GM10266 (cell line): Measurements from ENCODE around the gene DHRS13.

Experiments used
- DNase-seq: peaks from one replicate; pipeline ENCODE4 v3.0.0; 2012; ENCODE audit errors: extremely low spot score
- TF ChIP-seq, protein P1 (sequence below): IDR thresholded peaks from 2 replicates; pipeline ENCODE4 v1.5.1; 2012; ENCODE audit warnings: mild to moderate bottlenecking, low read depth; ENCODE audit not compliant: control insufficient read depth, insufficient read depth; ENCODE audit errors: missing control alignments

The DHRS13 gene

DNA sequence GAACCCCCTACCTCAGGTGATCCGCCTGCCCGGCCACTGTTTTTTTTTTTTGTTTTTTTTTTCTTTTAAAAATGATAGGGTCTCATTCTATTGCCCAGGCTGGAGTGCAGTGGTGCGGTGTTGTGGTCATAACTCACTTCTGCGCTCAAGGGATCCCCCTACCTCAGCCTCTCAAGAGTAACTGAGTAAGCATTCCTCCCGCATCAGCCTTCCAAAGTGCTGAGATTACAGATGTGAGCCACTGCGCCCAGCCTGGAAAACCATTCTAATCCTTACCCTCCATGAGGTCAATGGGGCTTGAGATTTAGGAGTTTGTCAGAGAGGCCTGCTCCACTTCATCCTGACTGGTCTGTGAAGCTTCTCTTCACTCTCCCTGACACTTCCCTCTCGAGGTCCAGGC lies 35.6 kb downstream of the DHRS13 start:
- no peak for DNase-seq
- TF ChIP-seq, protein P1, sequence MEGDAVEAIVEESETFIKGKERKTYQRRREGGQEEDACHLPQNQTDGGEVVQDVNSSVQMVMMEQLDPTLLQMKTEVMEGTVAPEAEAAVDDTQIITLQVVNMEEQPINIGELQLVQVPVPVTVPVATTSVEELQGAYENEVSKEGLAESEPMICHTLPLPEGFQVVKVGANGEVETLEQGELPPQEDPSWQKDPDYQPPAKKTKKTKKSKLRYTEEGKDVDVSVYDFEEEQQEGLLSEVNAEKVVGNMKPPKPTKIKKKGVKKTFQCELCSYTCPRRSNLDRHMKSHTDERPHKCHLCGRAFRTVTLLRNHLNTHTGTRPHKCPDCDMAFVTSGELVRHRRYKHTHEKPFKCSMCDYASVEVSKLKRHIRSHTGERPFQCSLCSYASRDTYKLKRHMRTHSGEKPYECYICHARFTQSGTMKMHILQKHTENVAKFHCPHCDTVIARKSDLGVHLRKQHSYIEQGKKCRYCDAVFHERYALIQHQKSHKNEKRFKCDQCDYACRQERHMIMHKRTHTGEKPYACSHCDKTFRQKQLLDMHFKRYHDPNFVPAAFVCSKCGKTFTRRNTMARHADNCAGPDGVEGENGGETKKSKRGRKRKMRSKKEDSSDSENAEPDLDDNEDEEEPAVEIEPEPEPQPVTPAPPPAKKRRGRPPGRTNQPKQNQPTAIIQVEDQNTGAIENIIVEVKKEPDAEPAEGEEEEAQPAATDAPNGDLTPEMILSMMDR = no peak

DNA sequence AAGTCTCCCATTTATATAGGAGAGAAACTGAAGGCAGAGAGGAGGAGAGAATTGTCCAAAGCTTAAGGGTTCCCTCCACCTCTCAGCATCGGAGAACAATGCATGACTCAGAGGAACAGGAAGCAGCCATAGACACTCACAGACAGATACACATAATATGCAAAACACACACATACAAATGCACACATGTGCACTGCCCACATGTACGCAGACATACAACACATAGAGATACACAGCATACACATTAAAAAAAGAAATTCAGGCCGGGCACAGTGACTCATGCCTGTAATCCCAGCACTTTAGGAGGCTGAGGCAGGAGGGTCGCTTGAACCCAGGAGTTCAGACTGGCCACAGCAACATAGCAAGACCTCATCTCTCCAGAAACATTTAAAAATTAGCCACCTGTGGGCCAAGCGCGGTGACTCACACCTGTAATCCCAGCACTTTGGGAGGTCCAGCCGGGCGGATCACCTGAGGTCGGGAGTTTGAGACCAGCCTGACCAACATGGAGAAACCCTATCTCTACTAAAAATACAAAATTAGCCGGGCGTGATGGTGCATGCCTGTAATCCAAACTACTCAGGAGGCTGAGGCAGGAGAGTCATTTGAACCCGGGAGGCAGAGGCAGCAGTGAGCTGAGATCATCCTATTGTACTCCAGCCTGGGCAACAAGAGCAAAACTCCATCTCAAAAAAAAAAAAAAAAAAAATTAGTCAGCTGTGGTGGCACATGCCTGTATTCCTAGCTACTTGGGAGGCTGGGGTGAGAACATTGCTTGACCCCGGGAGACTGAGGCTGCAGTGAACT lies 36.7 kb downstream of the DHRS13 start:
- peak; percentile 48 for DNase-seq
- TF ChIP-seq, protein P1 = no peak

DNA sequence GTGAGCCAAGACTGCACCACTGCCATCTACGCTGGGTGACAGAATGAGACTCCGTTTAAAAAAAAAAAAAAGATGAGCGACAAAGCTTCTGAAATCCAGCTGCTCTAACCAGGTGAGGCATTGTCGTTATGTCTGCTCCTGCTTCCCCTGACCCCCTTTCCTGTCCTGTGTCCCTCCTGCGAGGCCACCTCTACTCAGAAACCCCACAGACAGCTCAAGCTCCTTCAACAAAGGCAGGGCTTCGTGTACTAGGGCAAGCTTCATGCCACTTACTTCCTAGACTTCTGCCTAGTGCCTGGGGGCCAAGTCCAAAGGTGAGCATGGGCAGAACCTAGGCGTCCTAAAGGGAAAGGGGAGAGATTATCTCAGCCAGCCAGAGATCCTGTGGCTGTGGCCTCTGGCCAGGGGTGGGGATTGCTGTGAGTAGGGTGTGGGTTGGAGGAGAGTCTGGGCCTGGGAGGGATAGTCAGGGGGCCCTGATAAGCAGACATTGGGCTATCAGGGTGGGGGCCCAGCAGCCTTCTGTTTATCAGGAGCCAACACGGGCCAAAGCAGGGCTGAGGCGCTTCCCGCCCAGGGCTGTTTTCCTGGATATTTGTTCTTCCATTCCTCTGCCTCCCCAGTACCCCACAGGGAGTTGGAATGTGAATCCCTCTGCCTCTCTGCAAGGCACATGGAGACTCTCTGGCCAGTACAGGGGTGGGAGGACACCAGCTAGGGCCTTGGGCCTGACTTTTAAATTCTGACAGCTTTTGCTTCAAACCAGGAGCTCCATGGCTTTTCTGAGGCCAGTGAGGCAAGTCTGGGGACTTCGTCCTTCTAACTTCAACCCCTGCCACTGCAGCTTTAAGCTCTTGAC lies 37.7 kb downstream of the DHRS13 start:
- TF ChIP-seq, protein P1 = no peak
- DNase-seq = no peak

DNA sequence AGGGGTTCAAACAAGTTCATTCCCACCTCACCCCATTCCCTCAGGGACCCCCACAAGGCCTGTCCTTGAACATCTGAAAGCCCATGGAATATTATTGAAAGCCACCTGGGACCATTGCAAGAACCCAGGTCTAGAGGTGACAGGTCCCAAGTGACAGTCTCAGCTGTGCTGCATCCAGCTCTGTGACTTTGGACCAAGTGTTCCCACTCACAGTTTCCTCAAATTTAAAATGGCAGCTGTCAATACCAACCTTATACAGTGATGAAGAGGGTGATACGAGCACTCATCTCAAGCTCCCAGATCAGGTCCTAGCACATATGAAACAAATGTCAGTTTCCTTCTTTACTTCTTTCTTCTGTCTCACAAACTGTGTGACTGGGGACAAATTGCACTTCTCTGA lies 38.9 kb downstream of the DHRS13 start:
- TF ChIP-seq, protein P1 = no peak
- DNase-seq = no peak

DNA sequence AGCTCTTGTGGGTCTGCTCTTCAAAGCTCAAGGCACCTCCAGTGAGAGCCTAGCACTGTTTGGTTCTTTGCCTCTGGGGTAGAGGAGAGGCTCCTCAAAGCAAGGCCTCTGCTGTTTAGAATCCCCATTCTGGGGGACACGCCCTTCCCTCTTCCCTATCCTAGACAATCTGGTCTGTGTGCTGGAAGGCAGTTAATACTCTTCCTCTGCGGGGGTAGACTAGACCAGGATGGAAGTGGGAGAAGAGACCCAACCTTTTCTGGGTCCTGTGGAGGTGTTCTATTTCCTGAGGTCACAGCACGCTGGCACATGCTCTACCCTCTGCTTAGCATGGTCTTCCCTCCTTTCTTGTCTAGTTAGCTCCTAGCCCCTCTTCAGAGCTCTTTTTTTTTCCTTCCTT lies 40.3 kb downstream of the DHRS13 start:
- TF ChIP-seq, protein P1 = no peak

DNA sequence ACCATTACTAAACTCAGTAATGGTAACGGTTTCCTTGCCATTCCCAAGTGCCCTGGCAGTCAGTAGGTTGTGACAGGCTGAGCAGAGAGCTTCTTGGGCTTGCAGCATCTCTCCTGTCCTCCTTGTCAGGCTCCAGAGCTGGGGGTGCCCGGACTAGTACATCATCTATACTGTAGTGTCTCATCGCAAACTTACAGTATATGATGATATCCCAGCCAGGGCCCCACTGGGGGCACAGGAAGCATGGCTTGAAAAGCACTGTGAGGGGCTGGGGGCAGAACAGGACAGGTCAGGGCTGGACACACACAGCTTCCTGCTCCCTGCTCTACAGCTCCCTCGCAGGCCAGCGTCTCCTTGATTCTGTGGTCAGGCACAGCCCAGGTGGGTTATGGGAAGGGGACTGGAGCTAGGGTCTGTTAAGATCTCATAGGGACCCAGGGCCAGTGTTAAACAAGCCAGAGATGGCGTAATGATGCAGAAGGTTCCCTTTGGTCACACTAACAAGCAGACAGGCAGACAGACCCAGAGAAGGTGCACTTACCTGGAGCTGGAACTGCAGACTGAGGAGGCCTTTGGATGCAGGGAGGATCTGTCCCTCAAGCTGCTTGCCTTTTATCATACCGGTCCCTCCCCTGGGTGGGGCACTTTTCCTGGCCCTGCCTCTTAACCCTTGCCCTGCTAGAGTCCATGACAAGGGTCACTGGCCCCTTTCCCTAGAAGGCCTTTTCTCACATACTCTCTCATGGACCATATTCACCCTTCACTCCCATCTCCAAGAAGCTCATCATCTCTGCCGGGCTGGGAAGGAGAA lies 41.3 kb downstream of the DHRS13 start:
- DNase-seq = no peak
- TF ChIP-seq, protein P1 = no peak

More for the DNA sequence above, 40.3 kb downstream of the DHRS13 start:
- no peak for DNase-seq
